ENCODE results near the gene ERN1. TPM values are rescaled to one million over a fixed set of nuclear protein-coding genes. Genes with fewer than 3 reads are reported as not detected.

ERN1 gene
- total RNA-seq, 1 donor = 12.7 TPM

Small RNA genes lying within 50 kb of the gene (small RNA-seq; reads per million reads assigned to genes)
- 3,866 reads per million, percentile 100 among the genes with 10 or more reads in this experiment for gene SNORD104

Other genes with a start within 250 kb of the ERN1 start
- gene GH2, start 248.2 kb downstream of the ERN1 start, total RNA-seq = not detected in 2 replicates
- gene CSH1, start 233.6 kb downstream of the ERN1 start, total RNA-seq = not detected in 2 replicates
- gene CSHL1, start 218.9 kb downstream of the ERN1 start, total RNA-seq = not detected in 2 replicates
- not detected in 2 replicates for gene GH1, start 211.3 kb downstream of the ERN1 start, total RNA-seq
- 0.36 and 0.59 TPM in 2 replicates for gene CD79B, start 197.8 kb downstream of the ERN1 start, total RNA-seq
- gene SCN4A, start 157.2 kb downstream of the ERN1 start, total RNA-seq = under 0.01 TPM in 1 of 2 replicates, not detected in the other
- gene PRR29, start 131.8 kb downstream of the ERN1 start, total RNA-seq = 0.36 and 0.88 TPM in 2 replicates
- gene ICAM2, start 109.5 kb downstream of the ERN1 start, total RNA-seq = 6.5 and 8.5 TPM in 2 replicates
- 17.7 and 20.6 TPM in 2 replicates for gene TEX2, start 133.1 kb upstream of the ERN1 start, total RNA-seq